ENCODE measurements around the gene POTEC. TPM values are rescaled to one million over a fixed set of nuclear protein-coding genes. Genes with fewer than 3 reads are reported as not detected.

POTEC gene
- total RNA-seq = not detected in 2 replicates

GRCh38 chr18:14543446-14543964 is at the start of gene POTEC:
Gene POTEC, minus strand, starts transcription at chr18:14543600. Its CDS starts 454 bp downstream, at chr18:14543146.

Other genes starting within 250 kb of the POTEC start
- gene ANKRD30B, start 204.6 kb upstream of the POTEC start, total RNA-seq = not detected in 2 replicates

Measured in hair follicular keratinocyte (primary cell).